ENCODE results near the gene MAFB. TPM values are rescaled to one million over a fixed set of nuclear protein-coding genes. Genes with fewer than 3 reads are reported as not detected.
A peak's percentile ranks its signal among the peaks of the same experiment; 100 is the strongest.

MAFB gene
- total RNA-seq, 4 donors from 2014 or later = 17.0 to 66.9 (median 28.7) TPM

GRCh38 chr20:40697541-40697940, 8.5 kb upstream of the MAFB start:
- no peak for ATAC-seq
- TF ChIP-seq EP300 (IDR thresholded peaks at IDR 0.05) (no peak), POLR2A (IDR thresholded peaks at IDR 0.05) (no peak), POLR2AphosphoS5 (IDR thresholded peaks at IDR 0.05) (no peak)
- TF ChIP-seq, protein P1, sequence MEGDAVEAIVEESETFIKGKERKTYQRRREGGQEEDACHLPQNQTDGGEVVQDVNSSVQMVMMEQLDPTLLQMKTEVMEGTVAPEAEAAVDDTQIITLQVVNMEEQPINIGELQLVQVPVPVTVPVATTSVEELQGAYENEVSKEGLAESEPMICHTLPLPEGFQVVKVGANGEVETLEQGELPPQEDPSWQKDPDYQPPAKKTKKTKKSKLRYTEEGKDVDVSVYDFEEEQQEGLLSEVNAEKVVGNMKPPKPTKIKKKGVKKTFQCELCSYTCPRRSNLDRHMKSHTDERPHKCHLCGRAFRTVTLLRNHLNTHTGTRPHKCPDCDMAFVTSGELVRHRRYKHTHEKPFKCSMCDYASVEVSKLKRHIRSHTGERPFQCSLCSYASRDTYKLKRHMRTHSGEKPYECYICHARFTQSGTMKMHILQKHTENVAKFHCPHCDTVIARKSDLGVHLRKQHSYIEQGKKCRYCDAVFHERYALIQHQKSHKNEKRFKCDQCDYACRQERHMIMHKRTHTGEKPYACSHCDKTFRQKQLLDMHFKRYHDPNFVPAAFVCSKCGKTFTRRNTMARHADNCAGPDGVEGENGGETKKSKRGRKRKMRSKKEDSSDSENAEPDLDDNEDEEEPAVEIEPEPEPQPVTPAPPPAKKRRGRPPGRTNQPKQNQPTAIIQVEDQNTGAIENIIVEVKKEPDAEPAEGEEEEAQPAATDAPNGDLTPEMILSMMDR (IDR thresholded peaks at IDR 0.05) = no peak
- 8 to 16% methylated on average over 4 of the region's 5 CpGs for WGBS, 2 donors (ENCODE audit: low coverage in 1 of 2)
- H3K4me3 ChIP-seq = no peak overlapping the region
- H3K4me1 ChIP-seq = peaks cover 0 to 5% (median 0%) of the 10 kb centered on the region in 3 donors
- H3K9me3 ChIP-seq = no peaks in the 10 kb centered on the region
- no peak overlapping the region for H3K27ac ChIP-seq
- no peaks in the 10 kb centered on the region for H3K36me3 ChIP-seq
- H3K27me3 ChIP-seq = peaks cover 61% of the 10 kb centered on the region

DNA sequence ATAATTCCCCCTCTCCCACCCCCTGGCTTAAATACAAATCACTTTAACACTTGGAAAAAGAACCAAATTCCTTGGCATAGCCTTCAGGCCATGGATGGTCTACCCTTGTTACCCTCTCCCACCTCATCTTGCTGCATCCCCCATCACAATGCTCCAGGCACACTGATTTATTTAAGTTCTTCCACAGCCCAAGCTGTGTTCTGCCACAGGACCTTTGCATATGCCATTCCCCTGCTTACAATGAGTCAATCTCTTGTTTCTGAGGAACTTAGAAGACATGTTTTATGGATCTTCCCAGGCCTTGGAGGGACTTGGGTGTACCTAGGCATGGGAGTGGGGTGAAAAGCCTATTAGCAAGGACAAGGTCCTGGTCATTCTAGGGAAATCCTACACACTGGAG, 6.2 kb upstream of the MAFB start:
- Histone ChIP-seq H3K4me3 (no peak overlapping the region), H3K27ac (no peak overlapping the region), H3K9me3 (no peaks in the 10 kb centered on the region), H3K27me3 (peaks cover 84% of the 10 kb centered on the region), H3K36me3 (no peaks in the 10 kb centered on the region), H3K4me1 (peaks cover 0 to 21% (median 5%) of the 10 kb centered on the region in 3 donors)
- no peak for ATAC-seq
- TF ChIP-seq POLR2A (IDR thresholded peaks at IDR 0.05) (no peak), POLR2AphosphoS5 (IDR thresholded peaks at IDR 0.05) (no peak), EP300 (IDR thresholded peaks at IDR 0.05) (no peak)
- TF ChIP-seq, protein P1 (IDR thresholded peaks at IDR 0.05) = no peak

DNA sequence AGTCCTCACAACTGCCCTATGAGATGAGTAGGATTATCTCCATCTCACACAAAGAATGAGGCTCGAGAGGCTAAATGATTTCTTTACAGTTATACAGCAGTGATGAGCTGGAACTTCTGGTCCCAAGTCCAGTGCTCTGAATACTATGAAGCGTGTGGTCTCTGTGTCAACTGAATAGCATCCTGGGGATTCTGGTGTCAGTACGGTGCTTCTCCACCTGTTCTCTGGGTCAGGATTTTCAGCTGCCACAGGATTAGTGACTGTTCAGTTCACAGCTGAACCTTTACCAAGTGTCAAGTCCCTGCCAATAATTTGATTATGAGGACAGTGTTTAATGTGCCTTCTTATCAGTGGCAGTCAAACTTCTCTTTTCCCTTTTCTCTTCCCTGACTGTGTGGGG, 5.2 kb upstream of the MAFB start:
- ATAC-seq = no peak
- TF ChIP-seq EP300 (IDR thresholded peaks at IDR 0.05) (no peak), POLR2AphosphoS5 (IDR thresholded peaks at IDR 0.05) (no peak), POLR2A (IDR thresholded peaks at IDR 0.05) (no peak)
- TF ChIP-seq, protein P1 (IDR thresholded peaks at IDR 0.05) = no peak
- 70 to 96% methylated on average over 3 of the region's 3 CpGs for WGBS, 2 donors (ENCODE audit: low coverage in 1 of 2)
- Histone ChIP-seq H3K4me1 (peaks cover 0 to 28% (median 6%) of the 10 kb centered on the region in 3 donors), H3K27ac (no peak overlapping the region), H3K4me3 (no peak overlapping the region), H3K9me3 (no peaks in the 10 kb centered on the region), H3K27me3 (peaks cover 81% of the 10 kb centered on the region), H3K36me3 (no peaks in the 10 kb centered on the region)

DNA sequence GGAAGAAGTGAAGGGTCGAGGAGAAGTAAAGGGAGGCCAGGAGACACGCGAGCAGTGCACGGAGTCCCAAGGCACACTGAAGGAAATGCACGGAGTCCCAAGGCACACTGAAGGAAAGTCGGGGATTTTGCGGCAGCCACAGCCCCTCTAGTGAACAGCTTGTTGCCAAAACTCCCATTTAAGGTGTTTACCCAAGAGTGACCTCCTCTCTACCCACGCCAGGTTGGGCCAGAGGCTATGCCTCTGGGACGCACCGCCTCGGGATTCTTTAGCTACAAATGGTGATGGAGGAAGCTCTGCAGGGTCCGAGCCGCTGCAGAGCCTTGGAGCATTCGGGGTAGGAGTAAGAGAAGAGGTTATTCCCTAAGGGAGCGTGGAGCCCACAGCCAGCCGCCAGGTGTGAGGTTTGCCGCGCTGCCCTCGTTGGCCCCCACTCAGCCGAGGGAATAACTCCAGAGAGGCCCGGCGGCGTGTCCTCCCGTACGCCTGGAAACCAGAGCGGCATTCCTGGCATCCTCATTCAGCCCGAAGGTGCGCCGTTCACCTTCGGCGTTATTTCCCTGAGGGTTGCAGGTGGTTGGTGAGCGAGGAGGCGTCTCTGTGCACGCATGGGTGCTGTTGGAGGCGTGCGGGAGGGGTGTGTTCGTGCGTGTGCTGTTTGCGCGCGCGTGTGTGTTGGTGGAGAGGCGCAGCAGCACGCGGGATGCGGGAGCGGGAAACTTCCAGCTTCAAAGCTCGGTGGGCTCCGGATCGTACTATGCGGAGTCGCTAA, 3.4 kb upstream of the MAFB start:
- no peak overlapping the region for H3K27ac ChIP-seq
- no peaks in the 10 kb centered on the region for H3K9me3 ChIP-seq
- H3K4me1 ChIP-seq = peaks cover 0 to 44% (median 6%) of the 10 kb centered on the region in 3 donors
- H3K27me3 ChIP-seq = peaks cover 66% of the 10 kb centered on the region
- 4 to 16% methylated on average over 4 of the region's 52 CpGs for WGBS, 2 donors (ENCODE audit: low coverage in 1 of 2)
- peak overlapping the region in 1 of 2 donors; percentile 73 for H3K4me3 ChIP-seq
- no peak for ATAC-seq
- no peak for TF ChIP-seq EP300 (IDR thresholded peaks at IDR 0.05)
- TF ChIP-seq POLR2AphosphoS5 (IDR thresholded peaks at IDR 0.05) = no peak
- no peak for TF ChIP-seq POLR2A (IDR thresholded peaks at IDR 0.05)
- TF ChIP-seq, protein P1 (IDR thresholded peaks at IDR 0.05) = no peak
- no peaks in the 10 kb centered on the region for H3K36me3 ChIP-seq
